Endodermal cell (in vitro differentiated cells): ENCODE results near the gene TSPAN4. TPM values are rescaled to one million over a fixed set of nuclear protein-coding genes. Genes with fewer than 3 reads are reported as not detected.

Source experiments
- DNase-seq: peaks from one replicate; pipeline ENCODE4 v3.0.0-alpha.2; 2017
- H3K27ac ChIP-seq: 2 replicates; pipeline ENCODE4 v1.5.1; 2013; ENCODE audit warnings: mild to moderate bottlenecking, low read depth, low read length, moderate library complexity
- H3K27me3 ChIP-seq: 2 replicates; pipeline ENCODE4 v1.6.1; 2013; ENCODE audit warnings: mild to moderate bottlenecking, low read length, moderate library complexity; ENCODE audit not compliant: insufficient read depth, control insufficient read depth, poor library complexity, severe bottlenecking
- H3K36me3 ChIP-seq: 2 replicates; pipeline ENCODE4 v1.7.0; 2013; ENCODE audit warnings: mild to moderate bottlenecking, low read length, moderate library complexity; ENCODE audit not compliant: control insufficient read depth, insufficient read depth
- H3K4me1 ChIP-seq: one replicate; pipeline ENCODE4 v1.7.0; 2013; ENCODE audit warnings: low read length; ENCODE audit not compliant: control insufficient read depth, insufficient read depth
- H3K4me3 ChIP-seq: 2 replicates; pipeline ENCODE4 v1.5.1; 2013; ENCODE audit warnings: mild to moderate bottlenecking, low read length, moderate library complexity
- H3K9ac ChIP-seq: 2 replicates; pipeline ENCODE4 v1.6.1; 2013; ENCODE audit warnings: mild to moderate bottlenecking, low read length, moderate library complexity; ENCODE audit not compliant: poor library complexity, severe bottlenecking; ENCODE audit errors: extremely low read depth
- H3K9me3 ChIP-seq: 2 replicates; pipeline ENCODE4 v1.6.1; 2013; ENCODE audit warnings: mild to moderate bottlenecking, low read length, moderate library complexity; ENCODE audit not compliant: control insufficient read depth
- H3K27ac Mint-ChIP-seq: 2 replicates; pipeline ENCODE4 v1.8.0; 2020; ENCODE audit warnings: mixed read lengths
- H3K27me3 Mint-ChIP-seq: 2 replicates; pipeline ENCODE4 v1.8.0; 2021; ENCODE audit warnings: mild to moderate bottlenecking, mixed read lengths; ENCODE audit not compliant: insufficient read depth
- H3K36me3 Mint-ChIP-seq: 2 replicates; pipeline ENCODE4 v1.8.0; 2020; ENCODE audit warnings: low read depth, mixed read lengths
- H3K4me1 Mint-ChIP-seq: 2 replicates; pipeline ENCODE4 v1.8.0; 2020; ENCODE audit warnings: mixed read lengths
- H3K4me3 Mint-ChIP-seq: 2 replicates; pipeline ENCODE4 v1.8.0; 2020; ENCODE audit warnings: mild to moderate bottlenecking, moderate library complexity, mixed read lengths
- H3K9me3 Mint-ChIP-seq: 2 replicates; pipeline ENCODE4 v1.8.0; 2020; ENCODE audit warnings: mild to moderate bottlenecking, mixed read lengths
- CTCF ChIP-seq: fragments of 200-600 bp; sonication (generic); conservative IDR thresholded peaks from 2 replicates; pipeline ENCODE4 v1.5.0; 2021; ENCODE audit warnings: antibody characterized with exemption, mild to moderate bottlenecking
- WGBS, 2 experiments: methylation state at CpG; one replicate each; pipeline versions ENCODE4 v1.1.5 to v1.1.7; 2013; ENCODE audit warnings: missing lambda C conversion rate in 2 of 2, mixed read lengths in 1 of 2; ENCODE audit not compliant: insufficient coverage in 1 of 2, insufficient read length in 1 of 2; 5-methylcytosine and 5-hydroxymethylcytosine counted together
- total RNA-seq, 2 donors: library from RNA; stranded (reverse); fragmentation: NEBNext Ultra II Directional in 1 of 2; extraction: Animal tissue kit (Norgen Biotek cat#: 25700) in 1 of 2; gene quantifications; 2 replicates in 1 of 2; 3 replicates in 1 of 2; pipeline ENCODE4 v1.2.1, GENCODE V29; 2021

The TSPAN4 gene
- total RNA-seq, 2 donors from 2014 or later = 56.8 to 71.1 TPM

- Mint-ChIP-seq H3K4me3 (no peak overlapping the region), H3K27me3 (no peaks in the 10 kb centered on the region), H3K36me3 (peaks cover 2% of the 10 kb centered on the region), H3K4me1 (no peaks in the 10 kb centered on the region), H3K27ac (no peak overlapping the region), H3K9me3 (no peaks in the 10 kb centered on the region)
- no peak for DNase-seq
- WGBS, 2 experiments = 92 to 98% methylated on average over 11 to 17 of the region's 17 CpGs
- no peak for TF ChIP-seq CTCF
- Histone ChIP-seq H3K4me3 (no peak overlapping the region), H3K27me3 (no peaks in the 10 kb centered on the region), H3K9ac (no peak overlapping the region), H3K9me3 (no peaks in the 10 kb centered on the region), H3K36me3 (no peaks in the 10 kb centered on the region), H3K27ac (no peak overlapping the region), H3K4me1 (no peaks in the 10 kb centered on the region)
Measured at GRCh38 chr11:868394-868793, 25.7 kb downstream of the TSPAN4 start.

DNA sequence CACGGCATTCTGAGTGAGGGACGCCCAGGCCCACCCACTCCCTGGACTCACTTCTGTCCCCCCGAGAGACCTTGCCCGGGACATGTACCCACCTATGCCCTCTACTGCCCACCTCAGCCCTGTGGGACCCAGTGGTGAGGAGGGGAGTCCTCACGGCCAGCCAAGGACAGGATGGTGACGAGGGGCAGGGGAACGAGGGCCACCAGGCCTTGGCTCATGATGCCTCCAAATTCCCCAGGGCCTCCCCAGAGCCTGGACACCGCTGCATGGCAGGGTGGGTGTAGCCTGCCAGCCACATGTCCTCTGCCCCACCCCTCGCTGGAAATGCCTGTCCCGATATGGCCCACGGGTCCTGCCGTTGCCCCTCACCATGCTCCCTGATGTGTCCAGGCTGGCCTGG is 26.1 kb downstream of the TSPAN4 start:
- Histone ChIP-seq H3K36me3 (no peaks in the 10 kb centered on the region), H3K4me3 (no peak overlapping the region), H3K27me3 (no peaks in the 10 kb centered on the region), H3K27ac (no peak overlapping the region), H3K4me1 (no peaks in the 10 kb centered on the region), H3K9me3 (no peaks in the 10 kb centered on the region), H3K9ac (no peak overlapping the region)
- Mint-ChIP-seq H3K27ac (no peak overlapping the region), H3K36me3 (peaks cover 6% of the 10 kb centered on the region), H3K4me3 (no peak overlapping the region), H3K9me3 (no peaks in the 10 kb centered on the region), H3K27me3 (no peaks in the 10 kb centered on the region), H3K4me1 (no peaks in the 10 kb centered on the region)
- DNase-seq = no peak
- TF ChIP-seq CTCF = no peak
- 86 to 89% methylated on average over 3 to 12 of the region's 12 CpGs for WGBS, 2 experiments

- no peaks in the 10 kb centered on the region for H3K4me1 Mint-ChIP-seq
- H3K9me3 Mint-ChIP-seq = no peaks in the 10 kb centered on the region
- H3K27me3 Mint-ChIP-seq = no peaks in the 10 kb centered on the region
- WGBS, 2 experiments = 82 to 87% methylated on average over 17 to 25 of the region's 25 CpGs
- H3K27ac Mint-ChIP-seq = no peak overlapping the region
- H3K9ac ChIP-seq = no peak overlapping the region
- peaks cover 10% of the 10 kb centered on the region for H3K36me3 Mint-ChIP-seq
- peak overlapping the region; percentile 24 for H3K27ac ChIP-seq
- H3K4me3 ChIP-seq = no peak overlapping the region
- H3K27me3 ChIP-seq = no peaks in the 10 kb centered on the region
- peaks cover 3% of the 10 kb centered on the region for H3K36me3 ChIP-seq
- H3K4me1 ChIP-seq = no peaks in the 10 kb centered on the region
- no peaks in the 10 kb centered on the region for H3K9me3 ChIP-seq
- no peak for TF ChIP-seq CTCF
- no peak overlapping the region for H3K4me3 Mint-ChIP-seq
- no peak for DNase-seq
Measured at GRCh38 chr11:869399-870126, 26.9 kb downstream of the TSPAN4 start.
